Measurements from ENCODE around the gene CYP24A1.
A peak's percentile ranks its signal among the peaks of the same experiment; 100 is the strongest.

Gene CYP24A1

DNA sequence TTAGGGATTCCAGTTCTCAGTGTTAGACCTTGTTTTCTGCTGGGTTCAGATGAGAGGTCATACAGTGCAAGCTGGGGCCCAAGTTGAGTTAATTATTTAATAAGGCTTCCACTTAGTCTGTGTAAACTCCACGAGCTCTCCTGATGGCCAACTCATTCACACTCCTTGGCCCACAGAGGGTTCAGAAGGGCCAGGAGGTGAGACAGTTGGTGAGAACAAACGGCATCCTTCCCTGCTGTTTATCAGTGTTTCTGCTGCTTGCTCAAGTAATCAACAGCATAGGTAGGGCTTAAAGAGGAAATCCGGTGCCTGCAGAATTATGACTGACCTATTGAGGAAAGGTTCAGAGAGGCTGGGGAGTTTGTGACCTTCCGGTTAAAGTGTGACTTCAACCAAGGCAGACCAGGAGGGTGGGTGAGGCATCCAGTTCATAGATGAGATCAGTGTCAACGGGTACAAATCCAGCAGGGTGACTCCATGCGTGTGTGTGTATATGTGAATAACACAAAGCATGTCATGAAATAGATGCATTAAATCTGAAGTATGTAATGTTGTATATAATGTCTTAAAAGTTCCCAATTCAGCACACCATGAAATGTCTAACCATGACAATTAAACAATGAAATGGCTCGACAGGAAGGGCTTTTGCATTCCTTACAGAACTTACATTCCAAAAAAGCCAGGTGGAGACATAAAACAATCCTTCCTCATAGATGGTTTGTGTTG is 66.0 kb downstream of the CYP24A1 start:
- TF ChIP-seq, protein P1, sequence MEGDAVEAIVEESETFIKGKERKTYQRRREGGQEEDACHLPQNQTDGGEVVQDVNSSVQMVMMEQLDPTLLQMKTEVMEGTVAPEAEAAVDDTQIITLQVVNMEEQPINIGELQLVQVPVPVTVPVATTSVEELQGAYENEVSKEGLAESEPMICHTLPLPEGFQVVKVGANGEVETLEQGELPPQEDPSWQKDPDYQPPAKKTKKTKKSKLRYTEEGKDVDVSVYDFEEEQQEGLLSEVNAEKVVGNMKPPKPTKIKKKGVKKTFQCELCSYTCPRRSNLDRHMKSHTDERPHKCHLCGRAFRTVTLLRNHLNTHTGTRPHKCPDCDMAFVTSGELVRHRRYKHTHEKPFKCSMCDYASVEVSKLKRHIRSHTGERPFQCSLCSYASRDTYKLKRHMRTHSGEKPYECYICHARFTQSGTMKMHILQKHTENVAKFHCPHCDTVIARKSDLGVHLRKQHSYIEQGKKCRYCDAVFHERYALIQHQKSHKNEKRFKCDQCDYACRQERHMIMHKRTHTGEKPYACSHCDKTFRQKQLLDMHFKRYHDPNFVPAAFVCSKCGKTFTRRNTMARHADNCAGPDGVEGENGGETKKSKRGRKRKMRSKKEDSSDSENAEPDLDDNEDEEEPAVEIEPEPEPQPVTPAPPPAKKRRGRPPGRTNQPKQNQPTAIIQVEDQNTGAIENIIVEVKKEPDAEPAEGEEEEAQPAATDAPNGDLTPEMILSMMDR (IDR thresholded peaks at IDR 0.05) = no peak

DNA sequence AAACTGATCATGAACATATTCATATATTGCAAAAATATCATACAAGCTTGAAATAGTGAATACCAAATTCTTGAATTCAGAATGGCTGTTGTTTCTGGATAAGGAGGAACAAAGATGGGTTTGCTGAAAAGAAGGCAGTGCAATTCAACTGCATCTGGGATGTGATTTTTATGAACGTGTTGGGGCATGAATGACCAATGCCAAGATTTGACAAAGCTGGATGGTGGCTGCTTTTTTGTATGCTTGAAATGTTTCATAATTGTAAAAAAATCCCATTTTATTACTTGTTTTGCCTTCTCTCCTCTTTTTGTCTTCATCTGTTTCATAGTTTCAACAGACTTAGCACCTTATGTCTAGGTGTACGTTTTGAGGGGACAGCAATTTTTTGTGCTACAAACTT is 66.6 kb downstream of the CYP24A1 start:
- TF ChIP-seq, protein P1 (IDR thresholded peaks at IDR 0.05) = no peak

DNA sequence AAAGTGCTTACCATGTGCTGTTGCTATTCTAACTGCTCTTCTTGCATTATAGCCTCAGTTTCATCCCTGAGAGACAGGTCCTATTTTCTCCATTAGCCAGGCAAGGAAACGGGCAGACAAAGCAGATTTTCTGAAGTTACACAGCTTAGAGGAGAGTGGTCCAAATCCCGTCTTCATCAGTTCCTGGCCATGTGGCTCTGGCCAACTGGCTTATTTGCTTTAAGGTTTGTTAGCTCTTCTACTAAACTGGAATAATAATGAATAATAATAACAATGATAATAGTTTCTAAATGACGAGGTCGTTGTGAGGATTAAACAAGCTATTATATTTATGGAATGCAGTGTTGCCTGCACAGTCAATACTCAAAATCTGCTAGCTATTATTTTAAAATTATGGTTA is 67.6 kb downstream of the CYP24A1 start:
- TF ChIP-seq, protein P1 (IDR thresholded peaks at IDR 0.05) = no peak

DNA sequence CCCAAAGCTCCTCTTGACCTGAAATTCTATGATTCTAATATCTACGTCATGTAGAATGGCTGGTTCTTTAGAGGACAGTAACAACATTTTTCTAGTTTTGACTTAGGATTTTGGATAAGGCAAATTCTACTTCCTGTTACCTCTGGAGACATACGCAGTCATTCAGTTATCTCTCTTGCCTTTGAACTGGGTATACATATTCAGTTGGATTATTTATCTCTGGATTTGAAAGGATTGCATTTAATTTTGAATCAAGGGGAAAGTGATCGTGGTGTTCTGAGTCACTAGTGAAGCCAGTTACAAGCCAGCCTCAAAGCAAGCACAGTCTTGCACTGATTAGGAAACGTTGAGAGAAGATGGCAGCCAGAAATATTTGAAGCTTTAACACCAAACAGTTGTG is 68.1 kb downstream of the CYP24A1 start:
- TF ChIP-seq, protein P1 (IDR thresholded peaks at IDR 0.05) = no peak

GRCh38 chr20:54104781-54105180 is 69.0 kb downstream of the CYP24A1 start:
- TF ChIP-seq, protein P1 (IDR thresholded peaks at IDR 0.05) = no peak

- TF ChIP-seq, protein P1 (IDR thresholded peaks at IDR 0.05) = 0 out of 2 replicates have a peak, but pooled peaks have one; percentile 4
These were observed 69.8 kb downstream of the CYP24A1 start for GRCh38 chr20:54103762-54104600.

Data from LNCAP (cell line).